GM11168 (cell line): ENCODE results near the gene CABLES1.
"Not testable (repeated sequence)": the region's sequence is repeated elsewhere in the genome, so short reads cannot be mapped to it uniquely, and the experiment has no call there.

Experiments
- in situ Hi-C: fragments of 300-500 bp; cut with MboI; formaldehyde crosslinking; loops from one replicate; pipeline ENCODE4 v1.12.0; 2022; ENCODE audit warnings: low sequenced_read_pairs; ENCODE audit not compliant: unreplicated experiment

Gene CABLES1

DNA sequence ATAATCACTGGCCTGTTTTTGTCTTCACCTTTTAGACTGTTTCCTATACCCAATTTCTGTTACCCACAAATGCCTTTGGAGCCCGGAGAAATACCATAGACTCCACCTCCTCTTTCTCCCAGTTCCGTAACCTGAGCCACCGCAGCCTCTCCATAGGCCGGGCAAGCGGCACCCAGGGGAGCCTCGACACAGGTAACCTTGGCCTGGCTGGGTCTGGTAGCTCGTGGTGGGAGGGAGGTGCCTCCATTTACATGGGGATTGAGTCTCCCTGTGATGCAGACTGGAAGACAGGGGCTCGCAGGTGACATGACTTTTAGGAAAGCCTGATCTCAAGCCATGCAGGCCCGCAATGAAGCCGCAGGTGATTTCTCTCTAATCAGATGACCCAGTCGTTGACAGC, 100.6 kb downstream of the CABLES1 start:
- in situ Hi-C loops: no loop called here

GRCh38 chr18:23236876-23237468, 101.7 kb downstream of the CABLES1 start:
- in situ Hi-C loops: no loop called here

GRCh38 chr18:23237524-23238151, 102.4 kb downstream of the CABLES1 start:
- in situ Hi-C loops: no loop called here

DNA sequence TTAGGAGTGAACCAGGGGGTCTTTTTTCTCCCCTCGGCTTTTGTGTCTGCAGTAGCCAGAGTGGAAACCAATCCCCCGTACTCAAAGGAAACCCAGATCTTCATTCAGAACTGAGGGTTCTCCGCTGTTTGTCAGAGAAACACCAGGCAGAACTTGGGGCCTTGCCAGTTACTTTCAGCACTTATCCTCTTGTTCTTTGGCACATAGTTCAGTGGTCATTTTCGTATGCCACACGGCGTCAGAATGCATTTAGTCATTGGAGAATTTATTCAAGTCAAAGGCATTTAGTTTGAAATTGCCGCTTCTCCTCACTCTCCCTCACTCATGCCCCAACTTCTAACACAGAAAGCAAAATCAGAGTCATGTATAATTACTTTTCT, 102.9 kb downstream of the CABLES1 start:
- in situ Hi-C loops: no loop called here

GRCh38 chr18:23238651-23239349, 103.5 kb downstream of the CABLES1 start:
- in situ Hi-C loops: no loop called here

DNA sequence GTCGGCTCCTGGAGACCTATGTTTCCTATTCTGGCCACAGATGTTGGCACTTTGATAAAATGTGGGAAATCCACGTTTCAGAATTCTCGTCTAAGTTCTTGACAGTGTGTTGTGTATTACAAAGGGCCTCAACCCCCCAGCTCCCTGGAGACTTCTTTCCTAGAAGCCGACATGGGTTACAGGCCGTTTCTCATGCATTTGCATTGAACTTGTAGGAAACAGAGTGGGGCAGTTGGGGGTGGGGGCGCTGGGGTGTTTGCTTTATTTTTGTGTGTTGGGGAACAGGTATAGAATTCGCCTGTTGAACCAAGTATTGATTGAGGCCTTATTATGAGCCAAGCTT, 104.0 kb downstream of the CABLES1 start:
- in situ Hi-C loops: no loop called here

DNA sequence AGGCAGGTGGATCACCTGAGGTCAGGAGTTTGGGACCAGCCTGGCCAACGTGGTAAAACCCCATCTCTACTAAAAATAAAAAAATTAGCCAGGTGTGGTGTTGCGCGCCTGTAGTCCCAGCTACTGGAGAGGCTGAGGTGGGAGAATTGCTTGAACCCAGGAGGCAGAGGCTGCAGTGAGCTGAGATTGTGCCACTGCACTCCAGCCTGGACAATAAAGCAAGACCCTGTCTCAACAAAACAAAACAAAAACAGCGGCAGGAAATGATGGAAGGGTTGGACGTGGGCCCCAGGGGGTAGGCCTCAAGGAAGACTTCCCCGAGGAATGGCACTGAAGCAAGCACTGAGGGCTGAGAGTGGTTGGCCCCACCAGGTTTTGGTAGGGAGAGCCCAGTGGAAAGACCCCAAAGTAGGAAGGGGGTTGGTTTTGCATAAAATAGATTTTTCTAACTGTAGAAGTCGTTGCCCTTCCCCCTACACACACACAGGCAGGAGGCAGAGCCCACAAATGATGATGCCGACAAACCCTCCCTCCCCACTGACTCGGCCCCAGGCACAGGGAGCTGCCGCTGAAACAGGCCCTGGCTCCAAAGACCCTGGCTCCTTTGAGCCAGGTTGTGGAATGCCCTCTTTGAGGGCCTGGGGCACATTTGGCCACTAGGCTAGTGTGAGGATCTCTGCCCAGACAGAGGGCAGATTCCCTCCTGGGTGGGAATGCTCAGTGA, 104.8 kb downstream of the CABLES1 start:
- in situ Hi-C loops: no loop called here

- in situ Hi-C loops: no loop called here
These were observed 105.3 kb downstream of the CABLES1 start for GRCh38 chr18:23240609-23240930.

DNA sequence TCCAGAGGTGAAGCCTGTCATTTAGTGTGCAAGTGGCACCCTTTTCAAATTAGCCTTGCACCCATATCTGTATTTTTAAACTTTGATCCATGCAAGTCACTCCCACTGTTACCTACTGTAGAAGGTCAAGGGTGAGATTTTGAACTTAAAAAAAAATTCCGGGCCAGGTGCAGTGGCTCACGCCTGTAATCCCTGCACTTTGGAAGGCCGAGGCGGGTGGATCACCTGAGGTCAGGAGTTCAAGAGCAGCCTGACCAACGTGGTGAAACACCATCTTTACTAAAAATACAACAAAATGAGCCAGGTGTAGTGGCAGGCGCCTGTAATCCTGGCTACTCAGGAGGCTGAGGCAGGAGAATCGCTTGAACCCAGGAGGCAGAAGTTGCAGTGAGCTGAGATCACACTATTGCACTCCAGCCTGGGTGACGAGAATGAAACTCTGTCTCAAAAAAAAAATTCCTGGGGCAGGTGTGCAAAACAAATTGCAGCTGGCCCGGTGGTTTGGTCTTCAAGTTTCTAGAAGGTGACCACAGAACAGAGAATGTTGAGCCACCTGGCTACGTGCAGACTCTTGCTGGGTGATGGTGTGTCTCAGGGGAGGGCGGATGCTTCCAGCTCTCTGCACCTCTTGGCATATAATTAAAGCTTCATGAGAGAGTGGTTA, 106.7 kb downstream of the CABLES1 start:
- in situ Hi-C loops: not testable (repeated sequence)

GRCh38 chr18:23243178-23243577, 107.9 kb downstream of the CABLES1 start:
- in situ Hi-C loops: no loop called here

DNA sequence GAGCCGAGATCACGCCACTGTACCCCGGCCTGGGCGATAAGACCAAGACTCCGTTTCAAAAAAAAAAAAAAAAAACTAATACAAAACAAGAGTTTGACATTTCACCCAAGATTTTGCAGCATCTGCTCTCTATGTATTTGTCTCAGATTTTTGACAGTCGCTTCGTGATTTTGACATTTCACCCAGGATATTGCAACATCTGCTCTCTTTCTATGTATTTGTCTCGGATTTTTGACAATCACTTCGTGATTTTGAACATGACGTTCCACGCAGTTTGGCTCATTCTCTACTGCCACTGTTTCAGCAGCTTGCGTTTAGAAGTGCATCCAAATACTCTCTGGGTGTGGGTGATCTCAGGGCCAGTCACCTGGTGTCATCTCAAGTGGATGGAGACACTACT, 108.5 kb downstream of the CABLES1 start:
- in situ Hi-C loops: no loop called here

DNA sequence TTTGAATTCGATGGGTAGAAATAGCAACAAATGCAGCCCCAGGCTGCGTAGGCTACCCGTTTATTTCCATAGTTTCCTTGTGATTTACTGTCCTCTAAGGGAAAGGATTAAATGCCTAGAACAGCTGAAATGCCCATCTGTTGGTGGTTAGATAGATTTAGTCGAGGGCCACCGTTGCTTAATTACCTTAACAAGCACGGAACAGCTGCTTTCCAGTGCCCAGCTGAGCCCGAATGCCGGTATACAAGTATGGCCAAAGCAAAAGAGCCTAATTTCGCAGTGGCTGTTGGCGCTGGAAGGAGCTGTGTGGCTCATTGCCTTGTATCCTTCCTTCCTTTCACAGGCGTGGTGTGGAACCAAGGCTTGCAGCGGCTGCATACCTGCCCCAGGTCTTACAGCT, 109.1 kb downstream of the CABLES1 start:
- in situ Hi-C loops: no loop called here

- in situ Hi-C loops: no loop called here
These were observed 110.2 kb downstream of the CABLES1 start for GRCh38 chr18:23245461-23245860.

GRCh38 chr18:23247331-23247730, 112.0 kb downstream of the CABLES1 start:
- in situ Hi-C loops: no loop called here

- in situ Hi-C loops: no loop called here
These were observed 112.6 kb downstream of the CABLES1 start for GRCh38 chr18:23247896-23248295.

GRCh38 chr18:23248826-23249225, 113.5 kb downstream of the CABLES1 start:
- in situ Hi-C loops: no loop called here

DNA sequence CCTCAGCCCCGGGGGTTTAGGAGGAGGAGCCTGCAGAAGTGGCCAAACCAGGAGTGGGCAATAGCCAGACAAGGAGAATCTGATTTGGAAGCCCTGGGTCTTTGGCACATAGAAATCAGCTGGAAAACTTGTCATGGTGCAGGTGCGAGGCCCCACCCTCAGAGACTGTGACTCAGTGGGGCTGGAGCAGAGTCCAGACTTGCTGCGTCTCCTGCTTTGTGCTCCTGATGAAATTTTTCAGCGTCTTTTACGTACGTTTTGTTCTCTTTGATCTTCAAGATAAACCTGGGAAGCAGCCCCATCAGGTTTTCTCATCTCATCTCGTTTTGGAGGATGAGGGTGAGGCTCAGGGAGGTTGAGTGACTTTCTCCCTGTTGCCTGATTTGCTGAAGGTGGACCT, 114.1 kb downstream of the CABLES1 start:
- in situ Hi-C loops: no loop called here

- in situ Hi-C loops: no loop called here
These were observed 115.8 kb downstream of the CABLES1 start for GRCh38 chr18:23250893-23251656.

GRCh38 chr18:23253630-23254029, 118.3 kb downstream of the CABLES1 start:
- in situ Hi-C loops: no loop called here

- in situ Hi-C loops: no loop called here
These were observed 121.9 kb downstream of the CABLES1 start for GRCh38 chr18:23257137-23257536.
